H1 (cell line): ENCODE results near the gene BRS3. TPM values are rescaled to one million over a fixed set of nuclear protein-coding genes. Genes with fewer than 3 reads are reported as not detected.

ENCODE experiments used
- CTCF ChIA-PET: fragments of 300-600 bp; sonication (Branson Sonifier 250); formaldehyde crosslinking; loops from one replicate; lab custom pipeline; 2021; ENCODE audit not compliant: partially characterized antibody; lab: Charles Lee
- POLR2A ChIA-PET: fragments of 300-600 bp; sonication (Branson Sonifier 250); formaldehyde crosslinking; loops from one replicate; lab custom pipeline; 2021; ENCODE audit warnings: inconsistent platforms; ENCODE audit not compliant: partially characterized antibody; lab: Charles Lee
- DNase-seq, 2 experiments: peaks; one replicate each; pipeline versions ENCODE4 v3.0.0 to v3.0.0-alpha.2; 2010 to 2022; ENCODE audit warnings: low spot score in 2 of 2, low read depth in 1 of 2, mixed read lengths in 1 of 2
- FAIRE-seq: peaks from 2 replicates; lab custom pipeline; 2011; peaks lifted over from hg19 to GRCh38; lab: Jason Lieb, UNC
- H2AFZ ChIP-seq: 2 replicates; pipeline ENCODE4 v1.8.1; 2012; ENCODE audit warnings: low read length, inconsistent platforms
- H2AK5ac ChIP-seq: 2 replicates; pipeline ENCODE4 v1.6.1; 2013; ENCODE audit warnings: low read depth, low read length
- H2BK120ac ChIP-seq: replicated peaks from 2 replicates; pipeline ENCODE3; 2013; ENCODE audit warnings: low read depth, low read length, inconsistent platforms
- H2BK12ac ChIP-seq: 2 replicates; pipeline ENCODE4 v1.6.1; 2013; ENCODE audit warnings: low read depth, low read length
- H2BK15ac ChIP-seq: 2 replicates; pipeline ENCODE4 v1.6.1; 2013; ENCODE audit warnings: low read length
- H2BK20ac ChIP-seq: 2 replicates; pipeline ENCODE4 v1.6.1; 2013; ENCODE audit warnings: low read length
- H2BK5ac ChIP-seq: 2 replicates; pipeline ENCODE4 v1.6.1; 2013; ENCODE audit warnings: low read depth, low read length
- H3K14ac ChIP-seq: 2 replicates; pipeline ENCODE4 v1.6.1; 2013; ENCODE audit warnings: inconsistent platforms; ENCODE audit not compliant: insufficient read length
- H3K18ac ChIP-seq: 2 replicates; pipeline ENCODE4 v1.6.1; 2013; ENCODE audit warnings: low read length; ENCODE audit errors: extremely low read depth
- H3K23ac ChIP-seq: 2 replicates; pipeline ENCODE4 v1.6.1; 2013; ENCODE audit warnings: inconsistent platforms; ENCODE audit not compliant: insufficient read length
- H3K23me2 ChIP-seq: 2 replicates; pipeline ENCODE4 v1.6.1; 2013; ENCODE audit warnings: low read depth, low read length
- H3K27ac ChIP-seq: 2 replicates; pipeline ENCODE4 v1.6.1; 2011; ENCODE audit warnings: low read depth, low read length, inconsistent platforms
- H3K27me3 ChIP-seq, 4 experiments: replicated peaks in 1 of 4; 1 replicate in 1 of 4; 2 replicates in 3 of 4; pipeline versions ENCODE4 v1.6.1 to v1.8.1; 2011 to 2013; ENCODE audit warnings: low read length in 3 of 4, mild to moderate bottlenecking in 3 of 4, inconsistent platforms in 2 of 4, mixed read lengths in 2 of 4, moderate library complexity in 1 of 4; ENCODE audit not compliant: control insufficient read depth in 3 of 4, insufficient read depth in 3 of 4; ENCODE audit errors: extremely low read depth in 1 of 4
- H3K36me3 ChIP-seq, 4 experiments: 2 replicates each; pipeline versions ENCODE4 v1.6.1 to v1.8.1; 2011 to 2013; ENCODE audit warnings: mild to moderate bottlenecking in 4 of 4, low read length in 3 of 4, moderate library complexity in 2 of 4, control low read depth in 1 of 4, inconsistent platforms in 1 of 4; ENCODE audit not compliant: insufficient read depth in 4 of 4, control insufficient read depth in 2 of 4
- H3K4ac ChIP-seq: replicated peaks from 2 replicates; pipeline ENCODE3; 2013; ENCODE audit warnings: low read length, low read depth, mixed read lengths, inconsistent platforms; ENCODE audit not compliant: insufficient read length
- H3K4me1 ChIP-seq, 4 experiments: replicated peaks in 1 of 4; 1 replicate in 1 of 4; 2 replicates in 3 of 4; pipeline versions ENCODE4 v1.6.1 to v1.8.1; 2011 to 2013; ENCODE audit warnings: low read length in 3 of 4, inconsistent platforms in 2 of 4, mixed read lengths in 1 of 4; ENCODE audit not compliant: insufficient read depth in 4 of 4, control insufficient read depth in 3 of 4
- H3K4me2 ChIP-seq, 2 experiments: 2 replicates each; pipeline versions ENCODE4 v1.6.1 to v1.8.1; 2011 to 2013; ENCODE audit warnings: low read depth in 2 of 2, low read length in 2 of 2, control low read depth in 1 of 2, inconsistent platforms in 1 of 2, mild to moderate bottlenecking in 1 of 2; ENCODE audit not compliant: insufficient read depth in 1 of 2
- H3K4me3 ChIP-seq, 4 experiments: fragments of 200-600, 300-600 bp in 1 of 4; sonication (generic), shearing (Covaris generic), sonication (Bioruptor Twin) in 1 of 4; 2 replicates each; pipeline versions ENCODE4 v1.5.1 to v1.8.1; 2011 to 2016; ENCODE audit warnings: low read length in 4 of 4, low read depth in 3 of 4, control low read depth in 2 of 4, inconsistent platforms in 2 of 4, mild to moderate bottlenecking in 2 of 4, mixed read lengths in 1 of 4, moderate library complexity in 1 of 4; ENCODE audit not compliant: insufficient read depth in 2 of 4; ENCODE audit errors: extremely low read depth in 1 of 4
- H3K56ac ChIP-seq: replicated peaks from 2 replicates; pipeline ENCODE3; 2013; ENCODE audit warnings: low read depth, mild to moderate bottlenecking, mixed read lengths, low read length, inconsistent platforms; ENCODE audit not compliant: insufficient read length
- H3K79me1 ChIP-seq: 2 replicates; pipeline ENCODE4 v1.6.1; 2013; ENCODE audit warnings: low read depth, low read length, control low read depth
- H3K79me2 ChIP-seq, 2 experiments: 2 replicates each; pipeline versions ENCODE4 v1.6.1 to v1.8.1; 2012 to 2013; ENCODE audit warnings: low read length in 2 of 2, mild to moderate bottlenecking in 2 of 2, inconsistent platforms in 1 of 2; ENCODE audit not compliant: insufficient read depth in 2 of 2, control insufficient read depth in 1 of 2
- H3K9ac ChIP-seq, 4 experiments: replicated peaks in 1 of 4; 1 replicate in 1 of 4; 2 replicates in 3 of 4; pipeline versions ENCODE4 v1.6.1 to v1.8.1; 2011 to 2013; ENCODE audit warnings: low read depth in 3 of 4, low read length in 3 of 4, control low read depth in 2 of 4, mild to moderate bottlenecking in 2 of 4, moderate library complexity in 2 of 4, inconsistent platforms in 1 of 4; ENCODE audit errors: extremely low read depth in 1 of 4
- H3K9me3 ChIP-seq, 2 experiments: 2 replicates each; pipeline versions ENCODE4 v1.6.1 to v1.8.1; 2012 to 2013; ENCODE audit warnings: mild to moderate bottlenecking in 2 of 2, moderate library complexity in 2 of 2, control low read depth in 1 of 2, inconsistent platforms in 1 of 2, low read depth in 1 of 2, low read length in 1 of 2, mixed read lengths in 1 of 2; ENCODE audit not compliant: insufficient read depth in 2 of 2
- H4K20me1 ChIP-seq, 2 experiments: replicated peaks in 1 of 2; 2 replicates each; pipeline versions ENCODE3 to v1.8.1; 2011 to 2013; ENCODE audit warnings: inconsistent platforms in 2 of 2, low read length in 2 of 2, mild to moderate bottlenecking in 1 of 2; ENCODE audit not compliant: insufficient read depth in 2 of 2, control insufficient read depth in 1 of 2
- H4K5ac ChIP-seq: 2 replicates; pipeline ENCODE4 v1.6.1; 2013; ENCODE audit warnings: low read length, low read depth, mixed read lengths, inconsistent platforms; ENCODE audit not compliant: insufficient read length
- H4K8ac ChIP-seq: 2 replicates; pipeline ENCODE4 v1.8.0; 2013; ENCODE audit warnings: mild to moderate bottlenecking, moderate library complexity, low read length, inconsistent platforms; ENCODE audit not compliant: insufficient read depth; ENCODE audit errors: extremely low read depth
- H4K91ac ChIP-seq: replicated peaks from 2 replicates; pipeline ENCODE3; 2013; ENCODE audit warnings: low read length, mixed read lengths, inconsistent platforms; ENCODE audit not compliant: insufficient read length
- CHD2 ChIP-seq: IDR thresholded peaks from 2 replicates; pipeline ENCODE4 v1.6.1; 2012; ENCODE audit warnings: low read length, improper control_type of control experiment
- CREB1 ChIP-seq: IDR thresholded peaks from 2 replicates; pipeline ENCODE4 v1.6.1; 2012; ENCODE audit warnings: inconsistent platforms
- HDAC6 ChIP-seq: IDR thresholded peaks from one replicate; pipeline ENCODE4 v1.7.1; 2012; ENCODE audit warnings: low read depth, mild to moderate bottlenecking, inconsistent platforms, low read length, moderate library complexity
- JUN ChIP-seq: IDR thresholded peaks from 2 replicates; pipeline ENCODE4 v1.6.1; 2011; ENCODE audit warnings: low read depth, mild to moderate bottlenecking, improper control_type of control experiment, low read length
- NANOG ChIP-seq: IDR thresholded peaks from 2 replicates; pipeline ENCODE4 v1.6.1; 2011; ENCODE audit warnings: low read length, low read depth, mild to moderate bottlenecking, inconsistent platforms; ENCODE audit not compliant: insufficient read depth, poor library complexity, severe bottlenecking
- RBBP5 ChIP-seq: IDR thresholded peaks from 2 replicates; pipeline ENCODE4 v1.7.1; 2012; ENCODE audit warnings: low read depth, mild to moderate bottlenecking, inconsistent platforms, low read length, moderate library complexity, borderline replicate concordance
- SUZ12 ChIP-seq: fragments of 200-600 bp; sonication (generic); IDR thresholded peaks from 2 replicates; pipeline ENCODE4 v1.6.1; 2012; ENCODE audit warnings: mild to moderate bottlenecking, inconsistent platforms, low read length, moderate library complexity, mixed read lengths
- TAF1 ChIP-seq: IDR thresholded peaks from 2 replicates; pipeline ENCODE4 v1.6.1; 2011; ENCODE audit warnings: mild to moderate bottlenecking, low read depth, low read length
- TEAD4 ChIP-seq: IDR thresholded peaks from 2 replicates; pipeline ENCODE4 v1.6.1; 2012; ENCODE audit warnings: low read depth, low read length, inconsistent platforms, mixed read lengths
- WGBS, 2 experiments: shearing (Covaris generic) in 1 of 2; methylation state at CpG; one replicate each; pipeline versions ENCODE4 v1.1.6 to v1.1.7; 2013 to 2015; ENCODE audit warnings: low lambda C conversion rate in 2 of 2, mixed read lengths in 2 of 2, inconsistent platforms in 1 of 2, low coverage in 1 of 2, missing lambda C conversion rate in 1 of 2; ENCODE audit not compliant: insufficient replicate concordance in 2 of 2, insufficient coverage in 1 of 2, insufficient read length in 1 of 2; ENCODE audit errors: extremely low coverage in 1 of 2, missing lambda C conversion rate in 1 of 2; 5-methylcytosine and 5-hydroxymethylcytosine counted together
- polyA plus RNA-seq, 7 experiments: library from polyadenylated mRNA; depleted of rRNA in 3 of 7; stranded (reverse) in 5 of 7; unstranded in 2 of 7; fragments of >200 nt in 5 of 7; fragments of 200-250 nt in 2 of 7; gene quantifications; 1 replicate in 5 of 7; 2 replicates in 1 of 7; 4 replicates in 1 of 7; pipeline versions ENCODE4 v1.2.1 to v1.2.3, GENCODE V29; 2011 to 2013; ENCODE audit warnings: missing spikeins in 2 of 7, mixed read lengths in 2 of 7
- total RNA-seq: library from RNA; stranded (reverse); fragmentation: NEBNext Ultra II Directional; extraction: Animal tissue kit (Norgen Biotek cat#: 25700); gene quantifications from 2 replicates; pipeline ENCODE4 v1.2.1, GENCODE V29; 2021

Gene BRS3
- total and polyA plus RNA-seq, 2 of the 8 experiments (the other 6 are each of a cell fraction or from before 2014, with no cell fraction given): not detected

- H3K23ac ChIP-seq: no peak overlapping the region
- H4K8ac ChIP-seq: no peak overlapping the region
- H3K18ac ChIP-seq: no peak overlapping the region
- no peak overlapping the region for H2BK5ac ChIP-seq
- POLR2A ChIA-PET: no interaction called here
- H3K9me3 ChIP-seq: no peaks in the 10 kb centered on the region
- FAIRE-seq (no peak), DNase-seq (no peak)
- H3K27ac ChIP-seq: no peak overlapping the region
- H2BK15ac ChIP-seq: no peak overlapping the region
- no peak overlapping the region for H4K5ac ChIP-seq
- H4K20me1 ChIP-seq: no peaks in the 10 kb centered on the region
- no peak overlapping the region for H2BK120ac ChIP-seq
- 89% methylated on average over 1 of the region's 1 CpG; no CpG with 5 or more reads in 1 of the 2 experiments for WGBS, 2 experiments
- H3K4me3 ChIP-seq: no peak overlapping the region
- no peaks in the 10 kb centered on the region for H3K23me2 ChIP-seq
- no peaks in the 10 kb centered on the region for H3K79me1 ChIP-seq
- H2AFZ ChIP-seq: no peak overlapping the region
- H4K91ac ChIP-seq: no peak overlapping the region
- H2BK12ac ChIP-seq: no peak overlapping the region
- H3K56ac ChIP-seq: no peak overlapping the region
- no peak overlapping the region for H3K9ac ChIP-seq
- H3K36me3 ChIP-seq: no peaks in the 10 kb centered on the region
- CTCF ChIA-PET: no interaction called here
- no peaks in the 10 kb centered on the region for H3K27me3 ChIP-seq
- no peak overlapping the region for H3K4me2 ChIP-seq
- no peak overlapping the region for H3K4ac ChIP-seq
- no peaks in the 10 kb centered on the region for H3K79me2 ChIP-seq
- TF ChIP-seq HDAC6: no peak
- no peak for TF ChIP-seq RBBP5
- no peak for TF ChIP-seq CHD2
- no peak for TF ChIP-seq NANOG
- no peak for TF ChIP-seq CREB1
- TF ChIP-seq TEAD4: no peak
- no peak for TF ChIP-seq SUZ12
- no peak for TF ChIP-seq JUN
- TF ChIP-seq TAF1: no peak
- H2AK5ac ChIP-seq: no peak overlapping the region
- no peak overlapping the region for H2BK20ac ChIP-seq
- H3K4me1 ChIP-seq: no peaks in the 10 kb centered on the region
- H3K14ac ChIP-seq: no peak overlapping the region
These were observed 34.0 kb upstream of the BRS3 start for GRCh38 chrX:136453771-136454170.
